ENCODE measurements around the gene LPO. TPM values are rescaled to one million over a fixed set of nuclear protein-coding genes. Genes with fewer than 3 reads are reported as not detected.

Gene LPO
- total and polyA plus RNA-seq, 2 experiments from 2014 or later = 0.29 to 1.0 TPM

DNA sequence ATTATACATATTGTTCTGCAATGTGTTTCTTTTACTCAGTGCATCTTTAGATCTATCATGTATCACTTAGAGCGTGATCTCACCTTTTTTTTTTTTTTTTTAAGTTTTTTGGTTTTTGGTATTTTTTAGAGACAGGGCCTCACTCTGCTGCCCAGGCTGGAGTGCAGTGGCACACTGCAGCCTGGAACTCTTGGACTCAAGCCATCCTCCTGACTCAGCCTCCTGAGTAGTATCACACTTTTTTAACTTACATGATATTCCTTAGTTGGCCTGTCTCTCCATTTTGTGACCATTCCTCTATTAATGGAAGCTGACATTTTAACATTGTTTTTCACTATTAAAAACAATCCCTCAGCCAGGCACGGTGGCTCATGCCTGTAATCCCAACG is 47.0 kb downstream of the LPO start:
- Histone ChIP-seq H3K9me3 (ENCODE audit: low read depth) (no peaks in the 10 kb centered on the region), H3K27me3 (no peaks in the 10 kb centered on the region), H4K20me1 (ENCODE audit: insufficient read depth, poor library complexity, severe bottlenecking) (no peaks in the 10 kb centered on the region), H2AFZ (no peak overlapping the region), H3K4me1 (ENCODE audit: insufficient read depth) (no peaks in the 10 kb centered on the region), H3K4me2 (no peak overlapping the region), H3K9me2 (replicated peaks; ENCODE audit: insufficient read depth) (no peaks in the 10 kb centered on the region), H3K4me3 (no peak overlapping the region), H3K79me2 (no peaks in the 10 kb centered on the region), H3K27ac (no peak overlapping the region), H3K36me3 (replicated peaks; ENCODE audit: insufficient read depth, low read depth) (no peaks in the 10 kb centered on the region)
- 95% methylated on average over 3 of the region's 3 CpGs for WGBS (ENCODE audit: low lambda C conversion rate, missing lambda C conversion rate)
- DNase-seq (ENCODE audit: low spot score) = no peak
- TF ChIP-seq EZH2 (IDR thresholded peaks at IDR 0.05; ENCODE audit: borderline replicate concordance) (no peak), EZH2phosphoT487 (IDR thresholded peaks at IDR 0.05; ENCODE audit: low read depth, severe bottlenecking, unreplicated experiment) (no peak)
- TF ChIP-seq, protein P1, sequence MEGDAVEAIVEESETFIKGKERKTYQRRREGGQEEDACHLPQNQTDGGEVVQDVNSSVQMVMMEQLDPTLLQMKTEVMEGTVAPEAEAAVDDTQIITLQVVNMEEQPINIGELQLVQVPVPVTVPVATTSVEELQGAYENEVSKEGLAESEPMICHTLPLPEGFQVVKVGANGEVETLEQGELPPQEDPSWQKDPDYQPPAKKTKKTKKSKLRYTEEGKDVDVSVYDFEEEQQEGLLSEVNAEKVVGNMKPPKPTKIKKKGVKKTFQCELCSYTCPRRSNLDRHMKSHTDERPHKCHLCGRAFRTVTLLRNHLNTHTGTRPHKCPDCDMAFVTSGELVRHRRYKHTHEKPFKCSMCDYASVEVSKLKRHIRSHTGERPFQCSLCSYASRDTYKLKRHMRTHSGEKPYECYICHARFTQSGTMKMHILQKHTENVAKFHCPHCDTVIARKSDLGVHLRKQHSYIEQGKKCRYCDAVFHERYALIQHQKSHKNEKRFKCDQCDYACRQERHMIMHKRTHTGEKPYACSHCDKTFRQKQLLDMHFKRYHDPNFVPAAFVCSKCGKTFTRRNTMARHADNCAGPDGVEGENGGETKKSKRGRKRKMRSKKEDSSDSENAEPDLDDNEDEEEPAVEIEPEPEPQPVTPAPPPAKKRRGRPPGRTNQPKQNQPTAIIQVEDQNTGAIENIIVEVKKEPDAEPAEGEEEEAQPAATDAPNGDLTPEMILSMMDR (IDR thresholded peaks at IDR 0.05; ENCODE audit: poor library complexity) = no peak

DNA sequence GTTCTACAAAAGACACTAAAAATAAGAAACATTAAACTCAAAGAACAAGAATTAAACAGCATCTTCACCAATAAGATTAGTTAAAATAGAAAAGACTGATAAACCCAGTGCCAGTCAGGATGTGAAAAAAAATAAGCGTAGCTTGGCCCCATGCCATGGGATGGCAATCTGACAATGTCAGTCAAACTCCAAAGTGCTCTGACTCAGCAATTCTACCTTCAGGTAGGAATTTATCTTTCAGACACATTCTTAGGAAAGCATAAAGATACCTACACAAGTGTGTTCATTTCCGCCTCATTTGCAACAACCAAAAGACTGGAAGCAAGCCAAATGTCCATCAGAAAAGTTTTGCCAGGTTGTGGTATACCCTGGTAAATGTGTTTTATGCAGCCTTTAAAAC is 51.5 kb downstream of the LPO start:
- 86% methylated on average over 2 of the region's 2 CpGs for WGBS (ENCODE audit: low lambda C conversion rate, missing lambda C conversion rate)
- H3K4me2 ChIP-seq = no peak overlapping the region
- H3K27me3 ChIP-seq = peaks cover 9% of the 10 kb centered on the region
- no peaks in the 10 kb centered on the region for H4K20me1 ChIP-seq (ENCODE audit: insufficient read depth, poor library complexity, severe bottlenecking)
- DNase-seq (ENCODE audit: low spot score) = no peak
- no peaks in the 10 kb centered on the region for H3K9me2 ChIP-seq (replicated peaks; ENCODE audit: insufficient read depth)
- no peaks in the 10 kb centered on the region for H3K79me2 ChIP-seq
- H3K9me3 ChIP-seq (ENCODE audit: low read depth) = no peaks in the 10 kb centered on the region
- H2AFZ ChIP-seq = no peak overlapping the region
- no peaks in the 10 kb centered on the region for H3K36me3 ChIP-seq (replicated peaks; ENCODE audit: insufficient read depth, low read depth)
- no peaks in the 10 kb centered on the region for H3K4me1 ChIP-seq (ENCODE audit: insufficient read depth)
- no peak overlapping the region for H3K4me3 ChIP-seq
- TF ChIP-seq, protein P1 (IDR thresholded peaks at IDR 0.05; ENCODE audit: poor library complexity) = no peak
- no peak for TF ChIP-seq EZH2phosphoT487 (IDR thresholded peaks at IDR 0.05; ENCODE audit: low read depth, severe bottlenecking, unreplicated experiment)
- no peak for TF ChIP-seq EZH2 (IDR thresholded peaks at IDR 0.05; ENCODE audit: borderline replicate concordance)
- no peak overlapping the region for H3K27ac ChIP-seq

DNA sequence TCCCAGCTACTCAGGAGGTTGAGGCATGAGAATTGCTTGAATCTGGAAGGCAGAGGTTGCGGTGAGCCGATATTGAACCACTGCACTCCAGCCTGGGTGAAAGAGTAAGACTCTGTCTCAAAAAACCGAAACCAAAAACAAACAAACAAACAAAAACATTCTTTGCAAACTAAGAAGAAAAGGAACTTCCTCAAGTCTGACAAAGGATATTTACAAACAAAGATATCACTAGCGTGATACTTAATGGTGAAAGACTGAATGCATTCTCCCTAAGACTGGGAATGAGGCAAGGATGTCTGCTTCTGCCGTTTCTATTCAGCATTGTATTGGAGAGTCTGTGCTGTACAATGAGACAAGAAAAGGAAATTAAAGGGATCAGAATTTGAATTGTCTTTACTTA is 52.9 kb downstream of the LPO start:
- no peak for TF ChIP-seq EZH2phosphoT487 (IDR thresholded peaks at IDR 0.05; ENCODE audit: low read depth, severe bottlenecking, unreplicated experiment)
- no peak for TF ChIP-seq EZH2 (IDR thresholded peaks at IDR 0.05; ENCODE audit: borderline replicate concordance)
- TF ChIP-seq, protein P1 (IDR thresholded peaks at IDR 0.05; ENCODE audit: poor library complexity) = no peak
- Histone ChIP-seq H3K36me3 (replicated peaks; ENCODE audit: insufficient read depth, low read depth) (no peaks in the 10 kb centered on the region), H3K79me2 (no peaks in the 10 kb centered on the region), H3K4me3 (no peak overlapping the region), H2AFZ (no peak overlapping the region), H3K4me1 (ENCODE audit: insufficient read depth) (no peaks in the 10 kb centered on the region), H3K4me2 (no peak overlapping the region), H3K27me3 (peaks cover 9% of the 10 kb centered on the region), H3K9me3 (ENCODE audit: low read depth) (no peaks in the 10 kb centered on the region), H4K20me1 (ENCODE audit: insufficient read depth, poor library complexity, severe bottlenecking) (no peaks in the 10 kb centered on the region), H3K9me2 (replicated peaks; ENCODE audit: insufficient read depth) (no peaks in the 10 kb centered on the region), H3K27ac (no peak overlapping the region)
- no peak for DNase-seq (ENCODE audit: low spot score)
- WGBS (ENCODE audit: low lambda C conversion rate, missing lambda C conversion rate) = 69% methylated on average over 5 of the region's 5 CpGs

DNA sequence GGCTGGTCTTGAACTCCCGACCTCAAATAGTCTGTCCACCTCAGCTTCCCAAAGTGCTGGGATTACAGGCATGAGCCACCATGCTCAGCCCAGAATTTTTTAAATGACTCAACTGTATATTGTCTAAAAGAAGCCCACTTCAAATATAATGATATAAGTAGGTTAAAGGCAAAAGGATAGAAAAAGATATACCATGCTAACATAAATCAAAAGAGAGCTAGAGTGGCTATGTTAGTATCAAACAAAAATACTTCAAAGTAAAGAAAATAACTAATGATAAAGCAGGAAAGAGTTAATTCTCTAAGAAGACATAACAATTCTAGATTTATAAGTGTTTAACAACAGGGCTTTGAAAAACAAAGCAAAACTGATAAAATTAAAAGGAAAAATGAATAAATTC is 55.6 kb downstream of the LPO start:
- no peak for DNase-seq (ENCODE audit: low spot score)
- Histone ChIP-seq H3K79me2 (no peaks in the 10 kb centered on the region), H3K4me2 (no peak overlapping the region), H3K36me3 (replicated peaks; ENCODE audit: insufficient read depth, low read depth) (no peaks in the 10 kb centered on the region), H3K4me3 (no peak overlapping the region), H3K27ac (no peak overlapping the region), H3K9me2 (replicated peaks; ENCODE audit: insufficient read depth) (no peaks in the 10 kb centered on the region), H3K27me3 (peaks cover 9% of the 10 kb centered on the region), H3K4me1 (ENCODE audit: insufficient read depth) (no peaks in the 10 kb centered on the region), H4K20me1 (ENCODE audit: insufficient read depth, poor library complexity, severe bottlenecking) (no peaks in the 10 kb centered on the region), H2AFZ (no peak overlapping the region), H3K9me3 (ENCODE audit: low read depth) (no peaks in the 10 kb centered on the region)
- WGBS (ENCODE audit: low lambda C conversion rate, missing lambda C conversion rate) = 100% methylated on average over 1 of the region's 1 CpG
- no peak for TF ChIP-seq EZH2 (IDR thresholded peaks at IDR 0.05; ENCODE audit: borderline replicate concordance)
- TF ChIP-seq EZH2phosphoT487 (IDR thresholded peaks at IDR 0.05; ENCODE audit: low read depth, severe bottlenecking, unreplicated experiment) = no peak
- TF ChIP-seq, protein P1 (IDR thresholded peaks at IDR 0.05; ENCODE audit: poor library complexity) = no peak

Measured in hepatocyte (in vitro differentiated cells).